GM12892 (cell line): Measurements from ENCODE around the gene RPP14.

Source experiments
- POLR2A ChIP-seq: IDR thresholded peaks from 2 replicates; pipeline ENCODE4 v1.6.1; 2011; ENCODE audit warnings: low read depth, low read length, control low read depth
- POLR2AphosphoS5 ChIP-seq: IDR thresholded peaks from 2 replicates; pipeline ENCODE4 v1.6.1; 2011; ENCODE audit warnings: low read depth, low read length, control low read depth
- TAF1 ChIP-seq: IDR thresholded peaks from 2 replicates; pipeline ENCODE4 v1.6.1; 2011; ENCODE audit warnings: low read depth, mild to moderate bottlenecking, control low read depth, low read length, borderline replicate concordance

- no peak for TF ChIP-seq POLR2A
- TF ChIP-seq TAF1, result no peak
- TF ChIP-seq POLR2AphosphoS5, result no peak
Observed at GRCh38 chr3:58334013-58334321, 27.9 kb downstream of the RPP14 start.
